ENCODE results near the gene CREBBP.

Gene CREBBP

DNA sequence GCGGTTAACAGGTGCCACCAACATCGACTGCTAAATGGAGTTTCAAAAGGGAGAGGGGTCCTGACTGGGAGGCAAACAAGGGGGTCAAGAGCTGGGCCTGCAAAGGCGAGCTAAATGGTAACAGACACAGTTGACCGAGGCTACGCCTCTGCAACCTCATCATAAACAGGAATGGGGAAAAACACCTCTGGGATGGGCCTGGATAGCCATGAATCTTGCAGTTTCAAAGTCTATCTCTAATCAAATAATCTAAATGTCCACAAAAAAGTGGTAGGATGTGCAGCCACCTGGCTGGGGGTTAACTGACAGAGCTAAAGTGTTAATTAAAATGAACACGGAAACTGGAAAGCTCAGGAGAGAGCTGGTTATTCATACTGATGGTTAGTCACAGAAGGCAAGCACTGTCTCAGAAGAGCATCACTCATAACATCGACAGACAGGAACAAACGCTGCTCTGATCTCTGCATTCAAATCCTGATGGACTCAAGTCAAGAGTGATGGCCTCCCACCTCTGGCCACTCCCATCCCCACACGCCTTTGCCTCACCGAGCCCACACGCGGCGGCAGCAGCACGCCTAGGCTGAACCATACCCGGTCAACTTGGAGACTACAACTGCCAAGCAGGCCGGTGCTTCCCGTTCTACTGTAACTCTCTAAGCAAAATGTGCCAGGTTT lies 56.3 kb downstream of the CREBBP start:
- H2BK12ac ChIP-seq (ENCODE audit: low read length): no peak overlapping the region
- no peak overlapping the region for H3K4me2 ChIP-seq (ENCODE audit: insufficient read depth, low read length, poor library complexity, severe bottlenecking)
- H4K8ac ChIP-seq (ENCODE audit: low read depth, low read length): no peak overlapping the region
- H3K23ac ChIP-seq (ENCODE audit: low read depth, low read length, poor library complexity): no peak overlapping the region
- no peak overlapping the region for H2BK120ac ChIP-seq (ENCODE audit: low read depth, low read length)
- H3K4me3 ChIP-seq (ENCODE audit: low read length in 2 of 2): peak overlapping the region in 1 of 2 donors; percentile 21
- no peak overlapping the region for H3K27ac ChIP-seq (replicated peaks; ENCODE audit: low read length)
- H3K18ac ChIP-seq (ENCODE audit: low read length): no peak overlapping the region
- H3K9me3 ChIP-seq (replicated peaks in 1 of 2; ENCODE audit: control insufficient read depth in 2 of 2, insufficient read depth in 1 of 2, low read depth in 1 of 2, low read length in 2 of 2): peaks cover 0 to 2% of the 10 kb centered on the region in 2 donors
- no peak overlapping the region for H3K9ac ChIP-seq (ENCODE audit: low read depth, low read length, poor library complexity)
- H2BK15ac ChIP-seq (ENCODE audit: low read length): no peak overlapping the region
- H2BK5ac ChIP-seq (ENCODE audit: low read length): no peak overlapping the region
- no peak overlapping the region for H2AK5ac ChIP-seq (ENCODE audit: low read depth, low read length)
- no peak for DNase-seq (ENCODE audit: low spot score)
- H3K79me1 ChIP-seq (ENCODE audit: low read depth, low read length): peaks cover 13% of the 10 kb centered on the region
- no peak overlapping the region for H4K91ac ChIP-seq (ENCODE audit: low read depth, low read length, poor library complexity)
- no peak overlapping the region for H2AFZ ChIP-seq (ENCODE audit: low read length)
- peaks cover 1 to 11% of the 10 kb centered on the region in 2 donors for H3K4me1 ChIP-seq (ENCODE audit: control insufficient read depth in 2 of 2, insufficient read depth in 1 of 2, low read depth in 1 of 2, low read length in 2 of 2)
- no peak overlapping the region for H3K4ac ChIP-seq (ENCODE audit: low read length)
- no peaks in the 10 kb centered on the region for H3K27me3 ChIP-seq (ENCODE audit: control insufficient read depth in 3 of 3, insufficient read depth in 3 of 3, low read depth in 1 of 3, low read length in 3 of 3)
- WGBS, 2 donors (ENCODE audit: extremely low coverage in 2 of 2, insufficient read length in 2 of 2, insufficient replicate concordance in 1 of 2): no CpG with 5 or more reads among the region's 17 CpGs
- no peak overlapping the region for H3K14ac ChIP-seq (ENCODE audit: low read length)
- H3K36me3 ChIP-seq (replicated peaks in 1 of 2; ENCODE audit: control insufficient read depth in 2 of 2, insufficient read depth in 2 of 2, low read length in 2 of 2): peaks cover 0 to 24% of the 10 kb centered on the region in 2 donors

DNA sequence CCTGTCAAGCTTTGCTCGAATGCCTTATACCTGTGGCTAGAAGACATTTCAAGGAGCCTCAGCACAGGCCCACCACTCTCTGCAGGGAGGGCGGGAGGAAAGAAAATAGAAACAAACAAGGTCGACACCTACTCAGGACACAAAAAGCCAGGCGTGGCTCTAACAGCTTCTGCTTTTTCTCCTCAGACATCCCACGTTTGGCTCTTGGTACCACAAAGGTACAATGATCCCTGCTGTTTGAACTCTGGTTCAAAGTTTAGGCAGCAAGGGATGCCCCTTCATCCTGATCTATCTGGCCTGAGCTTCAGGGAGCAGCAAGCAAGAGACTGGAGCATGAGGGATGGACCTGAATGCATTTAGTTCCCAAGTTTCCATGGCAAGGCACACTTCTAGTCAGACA lies 57.1 kb downstream of the CREBBP start:
- H3K18ac ChIP-seq (ENCODE audit: low read length): no peak overlapping the region
- peaks cover 1 to 11% of the 10 kb centered on the region in 2 donors for H3K4me1 ChIP-seq (ENCODE audit: control insufficient read depth in 2 of 2, insufficient read depth in 1 of 2, low read depth in 1 of 2, low read length in 2 of 2)

GRCh38 chr16:3822366-3823045 lies 58.0 kb downstream of the CREBBP start:
- H3K9ac ChIP-seq (ENCODE audit: low read depth, low read length, poor library complexity): no peak overlapping the region
- no peak overlapping the region for H2BK12ac ChIP-seq (ENCODE audit: low read length)
- no peak overlapping the region for H3K4ac ChIP-seq (ENCODE audit: low read length)
- H2BK5ac ChIP-seq (ENCODE audit: low read length): no peak overlapping the region
- H3K36me3 ChIP-seq (replicated peaks in 1 of 2; ENCODE audit: control insufficient read depth in 2 of 2, insufficient read depth in 2 of 2, low read length in 2 of 2): peaks cover 0 to 9% of the 10 kb centered on the region in 2 donors
- H3K27ac ChIP-seq (replicated peaks; ENCODE audit: low read length): no peak overlapping the region
- no peak overlapping the region for H3K18ac ChIP-seq (ENCODE audit: low read length)
- H4K8ac ChIP-seq (ENCODE audit: low read depth, low read length): no peak overlapping the region
- no peak overlapping the region for H2AFZ ChIP-seq (ENCODE audit: low read length)
- peaks cover 14% of the 10 kb centered on the region for H3K79me1 ChIP-seq (ENCODE audit: low read depth, low read length)
- H3K27me3 ChIP-seq (ENCODE audit: control insufficient read depth in 3 of 3, insufficient read depth in 3 of 3, low read depth in 1 of 3, low read length in 3 of 3): no peaks in the 10 kb centered on the region
- no peak overlapping the region for H2BK120ac ChIP-seq (ENCODE audit: low read depth, low read length)
- H3K14ac ChIP-seq (ENCODE audit: low read length): no peak overlapping the region
- no peak overlapping the region for H3K23ac ChIP-seq (ENCODE audit: low read depth, low read length, poor library complexity)
- H3K9me3 ChIP-seq (replicated peaks in 1 of 2; ENCODE audit: control insufficient read depth in 2 of 2, insufficient read depth in 1 of 2, low read depth in 1 of 2, low read length in 2 of 2): no peaks in the 10 kb centered on the region
- no peak overlapping the region for H3K4me3 ChIP-seq (ENCODE audit: low read length in 2 of 2)
- peaks cover 1 to 11% of the 10 kb centered on the region in 2 donors for H3K4me1 ChIP-seq (ENCODE audit: control insufficient read depth in 2 of 2, insufficient read depth in 1 of 2, low read depth in 1 of 2, low read length in 2 of 2)
- no peak overlapping the region for H2BK15ac ChIP-seq (ENCODE audit: low read length)
- no peak for DNase-seq (ENCODE audit: low spot score)
- no peak overlapping the region for H4K91ac ChIP-seq (ENCODE audit: low read depth, low read length, poor library complexity)
- H3K4me2 ChIP-seq (ENCODE audit: insufficient read depth, low read length, poor library complexity, severe bottlenecking): no peak overlapping the region
- no CpG with 5 or more reads among the region's 11 CpGs for WGBS, 2 donors (ENCODE audit: extremely low coverage in 2 of 2, insufficient read length in 2 of 2, insufficient replicate concordance in 1 of 2)
- H2AK5ac ChIP-seq (ENCODE audit: low read depth, low read length): no peak overlapping the region

More for the DNA sequence above, 57.1 kb downstream of the CREBBP start:
- Histone ChIP-seq H3K27ac (replicated peaks; ENCODE audit: low read length) (no peak overlapping the region), H2AK5ac (ENCODE audit: low read depth, low read length) (no peak overlapping the region), H4K91ac (ENCODE audit: low read depth, low read length, poor library complexity) (no peak overlapping the region), H2BK12ac (ENCODE audit: low read length) (no peak overlapping the region), H2BK120ac (ENCODE audit: low read depth, low read length) (no peak overlapping the region), H2AFZ (ENCODE audit: low read length) (no peak overlapping the region), H3K9ac (ENCODE audit: low read depth, low read length, poor library complexity) (no peak overlapping the region), H3K36me3 (replicated peaks in 1 of 2; ENCODE audit: control insufficient read depth in 2 of 2, insufficient read depth in 2 of 2, low read length in 2 of 2) (peaks cover 0 to 17% of the 10 kb centered on the region in 2 donors), H2BK15ac (ENCODE audit: low read length) (no peak overlapping the region), H3K9me3 (replicated peaks in 1 of 2; ENCODE audit: control insufficient read depth in 2 of 2, insufficient read depth in 1 of 2, low read depth in 1 of 2, low read length in 2 of 2) (no peaks in the 10 kb centered on the region), H3K23ac (ENCODE audit: low read depth, low read length, poor library complexity) (no peak overlapping the region), H3K4me3 (ENCODE audit: low read length in 2 of 2) (no peak overlapping the region), H3K79me1 (ENCODE audit: low read depth, low read length) (peaks cover 12% of the 10 kb centered on the region), H3K14ac (ENCODE audit: low read length) (no peak overlapping the region), H3K4me2 (ENCODE audit: insufficient read depth, low read length, poor library complexity, severe bottlenecking) (no peak overlapping the region), H3K4ac (ENCODE audit: low read length) (no peak overlapping the region), H4K8ac (ENCODE audit: low read depth, low read length) (no peak overlapping the region), H2BK5ac (ENCODE audit: low read length) (no peak overlapping the region), H3K27me3 (ENCODE audit: control insufficient read depth in 3 of 3, insufficient read depth in 3 of 3, low read depth in 1 of 3, low read length in 3 of 3) (no peaks in the 10 kb centered on the region)
- no peak for DNase-seq (ENCODE audit: low spot score)
- no CpG with 5 or more reads among the region's 5 CpGs for WGBS, 2 donors (ENCODE audit: extremely low coverage in 2 of 2, insufficient read length in 2 of 2, insufficient replicate concordance in 1 of 2)

GRCh38 chr16:3821184-3821583 lies 59.3 kb downstream of the CREBBP start:
- Histone ChIP-seq H3K27me3 (ENCODE audit: control insufficient read depth in 3 of 3, insufficient read depth in 3 of 3, low read depth in 1 of 3, low read length in 3 of 3) (no peaks in the 10 kb centered on the region), H2BK5ac (ENCODE audit: low read length) (no peak overlapping the region), H2BK12ac (ENCODE audit: low read length) (no peak overlapping the region), H3K4me1 (ENCODE audit: control insufficient read depth in 2 of 2, insufficient read depth in 1 of 2, low read depth in 1 of 2, low read length in 2 of 2) (peaks cover 1 to 18% of the 10 kb centered on the region in 2 donors), H4K8ac (ENCODE audit: low read depth, low read length) (no peak overlapping the region), H3K23ac (ENCODE audit: low read depth, low read length, poor library complexity) (no peak overlapping the region), H3K9ac (ENCODE audit: low read depth, low read length, poor library complexity) (no peak overlapping the region), H4K91ac (ENCODE audit: low read depth, low read length, poor library complexity) (no peak overlapping the region), H2BK15ac (ENCODE audit: low read length) (no peak overlapping the region), H3K4ac (ENCODE audit: low read length) (no peak overlapping the region), H3K36me3 (replicated peaks in 1 of 2; ENCODE audit: control insufficient read depth in 2 of 2, insufficient read depth in 2 of 2, low read length in 2 of 2) (peaks cover 0 to 4% of the 10 kb centered on the region in 2 donors), H3K18ac (ENCODE audit: low read length) (no peak overlapping the region), H2AFZ (ENCODE audit: low read length) (no peak overlapping the region), H3K4me3 (ENCODE audit: low read length in 2 of 2) (no peak overlapping the region), H2BK120ac (ENCODE audit: low read depth, low read length) (no peak overlapping the region), H3K27ac (replicated peaks; ENCODE audit: low read length) (no peak overlapping the region), H3K9me3 (replicated peaks in 1 of 2; ENCODE audit: control insufficient read depth in 2 of 2, insufficient read depth in 1 of 2, low read depth in 1 of 2, low read length in 2 of 2) (no peaks in the 10 kb centered on the region), H3K79me1 (ENCODE audit: low read depth, low read length) (peaks cover 15% of the 10 kb centered on the region), H3K14ac (ENCODE audit: low read length) (no peak overlapping the region), H2AK5ac (ENCODE audit: low read depth, low read length) (no peak overlapping the region), H3K4me2 (ENCODE audit: insufficient read depth, low read length, poor library complexity, severe bottlenecking) (no peak overlapping the region)
- DNase-seq (ENCODE audit: low spot score): no peak
- no CpG with 5 or more reads among the region's 3 CpGs for WGBS, 2 donors (ENCODE audit: extremely low coverage in 2 of 2, insufficient read length in 2 of 2, insufficient replicate concordance in 1 of 2)

Data from neuronal stem cell (in vitro differentiated cells).